Hepatocyte (in vitro differentiated cells): ENCODE measurements around the gene DTNBP1. TPM values are rescaled to one million over a fixed set of nuclear protein-coding genes. Genes with fewer than 3 reads are reported as not detected.

ENCODE experiments used
- DNase-seq: peaks from one replicate; pipeline ENCODE4 v3.0.0-alpha.2; 2016; ENCODE audit warnings: low spot score
- H2AFZ ChIP-seq: fragments of 200-600 bp; sonication (generic); 2 replicates; pipeline ENCODE4 v1.6.0; 2016; ENCODE audit warnings: antibody characterized with exemption, mild to moderate bottlenecking
- H3K27ac ChIP-seq: fragments of 200-600 bp; sonication (generic); 2 replicates; pipeline ENCODE4 v1.5.1; 2016; ENCODE audit warnings: mild to moderate bottlenecking
- H3K27me3 ChIP-seq: fragments of 200-600 bp; sonication (generic); 2 replicates; pipeline ENCODE4 v1.6.1; 2016
- H3K36me3 ChIP-seq: fragments of 200-600 bp; sonication (generic); replicated peaks from 2 replicates; pipeline ENCODE4 v1.5.1; 2016; ENCODE audit warnings: low read depth; ENCODE audit not compliant: insufficient read depth
- H3K4me1 ChIP-seq: fragments of 200-600 bp; sonication (generic); 2 replicates; pipeline ENCODE4 v1.5.1; 2016; ENCODE audit warnings: mild to moderate bottlenecking, moderate library complexity; ENCODE audit not compliant: insufficient read depth
- H3K4me2 ChIP-seq: fragments of 200-600 bp; sonication (generic); 2 replicates; pipeline ENCODE4 v1.6.0; 2016
- H3K4me3 ChIP-seq: fragments of 200-600 bp; sonication (generic); 2 replicates; pipeline ENCODE4 v1.5.1; 2016; ENCODE audit warnings: mild to moderate bottlenecking
- H3K79me2 ChIP-seq: fragments of 200-600 bp; sonication (generic); 2 replicates; pipeline ENCODE4 v1.6.0; 2017; ENCODE audit warnings: mild to moderate bottlenecking
- H3K9me2 ChIP-seq: fragments of 200-600 bp; sonication (generic); replicated peaks from 2 replicates; pipeline ENCODE4 v1.6.0; 2017; ENCODE audit warnings: mild to moderate bottlenecking; ENCODE audit not compliant: insufficient read depth
- H3K9me3 ChIP-seq: fragments of 200-600 bp; sonication (generic); 2 replicates; pipeline ENCODE4 v1.5.1; 2016; ENCODE audit warnings: low read depth, mild to moderate bottlenecking
- H4K20me1 ChIP-seq: fragments of 200-600 bp; sonication (generic); 2 replicates; pipeline ENCODE4 v1.6.0; 2016; ENCODE audit warnings: mild to moderate bottlenecking; ENCODE audit not compliant: insufficient read depth, poor library complexity, severe bottlenecking
- EZH2 ChIP-seq: fragments of 200-600 bp; sonication (generic); IDR thresholded peaks from 2 replicates; pipeline ENCODE4 v1.6.1; 2016; ENCODE audit warnings: antibody characterized with exemption, mild to moderate bottlenecking, borderline replicate concordance
- EZH2phosphoT487 ChIP-seq: fragments of 200-600 bp; sonication (generic); IDR thresholded peaks from one replicate; pipeline ENCODE4 v1.6.1; 2018; ENCODE audit warnings: antibody characterized with exemption, mild to moderate bottlenecking, low read depth, moderate library complexity; ENCODE audit not compliant: unreplicated experiment, severe bottlenecking
- WGBS: methylation state at CpG from one replicate; pipeline ENCODE4 v1.1.6; 2016; ENCODE audit warnings: low lambda C conversion rate; ENCODE audit errors: missing lambda C conversion rate; 5-methylcytosine and 5-hydroxymethylcytosine counted together
- polyA plus RNA-seq: library from polyadenylated mRNA; unstranded; fragments of >200 nt; fragmentation: Nextera tagmentation; extraction: Ambion mirVana; gene quantifications from 2 replicates; pipeline ENCODE4 v1.2.1, GENCODE V29; 2016
- total RNA-seq: library from RNA; depleted of rRNA; stranded (reverse); fragments of >200 nt; gene quantifications from 2 replicates; pipeline ENCODE4 v1.2.3, GENCODE V29; 2014
- TF ChIP-seq, protein P1 (sequence below): fragments of 200-600 bp; sonication (generic); IDR thresholded peaks from 2 replicates; pipeline ENCODE4 v1.5.1; 2016; ENCODE audit warnings: antibody characterized with exemption, mild to moderate bottlenecking; ENCODE audit not compliant: poor library complexity

The DTNBP1 gene
- total and polyA plus RNA-seq, 2 experiments from 2014 or later = 3.4 to 25.6 TPM

DNA sequence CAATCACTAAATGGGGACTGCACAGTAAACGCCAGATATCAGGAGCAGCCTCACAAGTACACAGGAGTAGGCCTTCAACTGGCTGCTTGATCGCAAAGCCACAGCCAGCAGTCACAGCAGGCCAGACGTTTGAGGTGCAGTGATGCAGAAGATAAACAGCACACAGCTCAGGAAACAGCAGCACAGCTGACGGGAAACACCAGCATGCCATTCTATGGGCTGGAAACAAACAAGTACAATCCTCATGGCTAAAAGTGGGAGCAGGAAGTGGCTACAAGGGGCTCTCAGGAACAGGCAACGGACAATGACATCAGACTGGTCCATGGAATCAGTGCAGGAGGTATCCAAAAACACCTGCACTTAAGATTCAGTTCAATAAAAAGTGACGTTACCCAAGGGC lies 111.0 kb downstream of the DTNBP1 start:
- H2AFZ ChIP-seq = no peak overlapping the region
- no peaks in the 10 kb centered on the region for H3K9me2 ChIP-seq
- no peaks in the 10 kb centered on the region for H3K9me3 ChIP-seq
- no peaks in the 10 kb centered on the region for H3K36me3 ChIP-seq
- peaks cover 4% of the 10 kb centered on the region for H3K4me1 ChIP-seq
- H3K79me2 ChIP-seq = no peaks in the 10 kb centered on the region
- DNase-seq = no peak
- H4K20me1 ChIP-seq = no peaks in the 10 kb centered on the region
- no peak overlapping the region for H3K4me2 ChIP-seq
- H3K27ac ChIP-seq = no peak overlapping the region
- TF ChIP-seq EZH2 = no peak
- TF ChIP-seq, protein P1, sequence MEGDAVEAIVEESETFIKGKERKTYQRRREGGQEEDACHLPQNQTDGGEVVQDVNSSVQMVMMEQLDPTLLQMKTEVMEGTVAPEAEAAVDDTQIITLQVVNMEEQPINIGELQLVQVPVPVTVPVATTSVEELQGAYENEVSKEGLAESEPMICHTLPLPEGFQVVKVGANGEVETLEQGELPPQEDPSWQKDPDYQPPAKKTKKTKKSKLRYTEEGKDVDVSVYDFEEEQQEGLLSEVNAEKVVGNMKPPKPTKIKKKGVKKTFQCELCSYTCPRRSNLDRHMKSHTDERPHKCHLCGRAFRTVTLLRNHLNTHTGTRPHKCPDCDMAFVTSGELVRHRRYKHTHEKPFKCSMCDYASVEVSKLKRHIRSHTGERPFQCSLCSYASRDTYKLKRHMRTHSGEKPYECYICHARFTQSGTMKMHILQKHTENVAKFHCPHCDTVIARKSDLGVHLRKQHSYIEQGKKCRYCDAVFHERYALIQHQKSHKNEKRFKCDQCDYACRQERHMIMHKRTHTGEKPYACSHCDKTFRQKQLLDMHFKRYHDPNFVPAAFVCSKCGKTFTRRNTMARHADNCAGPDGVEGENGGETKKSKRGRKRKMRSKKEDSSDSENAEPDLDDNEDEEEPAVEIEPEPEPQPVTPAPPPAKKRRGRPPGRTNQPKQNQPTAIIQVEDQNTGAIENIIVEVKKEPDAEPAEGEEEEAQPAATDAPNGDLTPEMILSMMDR = no peak
- TF ChIP-seq EZH2phosphoT487 = no peak
- no peak overlapping the region for H3K4me3 ChIP-seq
- 57% methylated on average over 6 of the region's 6 CpGs for WGBS
- no peaks in the 10 kb centered on the region for H3K27me3 ChIP-seq

DNA sequence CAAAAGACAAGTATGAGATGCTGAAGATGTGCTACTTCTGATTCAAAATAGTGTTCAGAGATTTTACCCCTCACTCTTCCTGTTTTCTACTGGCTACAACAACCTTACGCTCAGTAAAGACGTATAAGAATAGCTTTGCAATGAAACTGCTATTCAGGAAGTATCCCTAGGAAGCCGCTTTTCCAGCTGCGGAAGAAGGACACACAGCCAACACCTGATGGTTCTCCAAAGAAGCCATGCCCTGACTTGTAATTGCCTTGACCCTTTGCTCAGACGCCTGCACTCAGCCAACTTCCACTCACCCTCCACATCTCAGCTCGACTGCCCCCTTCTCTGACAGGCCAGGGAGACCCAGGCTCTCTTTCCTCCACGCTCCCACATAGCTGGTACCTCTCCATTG lies 111.6 kb downstream of the DTNBP1 start:
- Histone ChIP-seq H3K9me3 (no peaks in the 10 kb centered on the region), H3K27ac (no peak overlapping the region), H3K4me3 (no peak overlapping the region), H3K4me2 (no peak overlapping the region), H3K9me2 (no peaks in the 10 kb centered on the region), H4K20me1 (no peaks in the 10 kb centered on the region), H3K27me3 (no peaks in the 10 kb centered on the region), H3K4me1 (peaks cover 4% of the 10 kb centered on the region), H3K36me3 (no peaks in the 10 kb centered on the region), H2AFZ (no peak overlapping the region), H3K79me2 (peaks cover under 1% of the 10 kb centered on the region)
- WGBS = 96% methylated on average over 7 of the region's 7 CpGs
- no peak for TF ChIP-seq EZH2phosphoT487
- DNase-seq = no peak

DNA sequence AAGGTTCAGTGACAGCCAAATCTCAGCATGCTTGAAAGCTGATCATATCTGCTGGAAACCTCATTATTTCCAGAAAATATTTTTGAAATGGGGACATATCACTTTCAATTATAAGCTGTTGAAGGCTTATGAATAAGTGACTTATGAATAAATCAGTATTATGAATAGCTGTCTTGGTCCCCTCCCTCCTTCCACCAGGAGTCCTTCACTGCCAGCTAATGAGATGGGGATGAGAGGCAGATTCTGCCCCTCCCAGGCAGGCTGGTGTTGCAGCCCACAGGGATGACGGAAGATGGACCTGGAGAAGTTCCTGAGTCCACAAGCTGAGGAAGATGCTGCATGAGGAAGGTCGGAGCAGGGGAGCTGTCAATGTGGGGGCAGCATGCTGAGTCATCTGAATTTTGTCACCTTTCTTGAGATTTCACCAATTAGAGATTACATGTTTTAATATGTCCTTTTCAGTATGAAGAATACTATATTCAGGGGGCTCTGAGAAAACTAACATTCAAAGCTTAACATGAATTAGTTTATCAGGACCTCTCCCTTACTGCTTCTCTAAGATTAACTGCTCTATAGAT lies 112.2 kb downstream of the DTNBP1 start:
- DNase-seq = no peak
- H2AFZ ChIP-seq = no peak overlapping the region
- no peaks in the 10 kb centered on the region for H3K27me3 ChIP-seq
- no peak overlapping the region for H3K27ac ChIP-seq
- no peaks in the 10 kb centered on the region for H4K20me1 ChIP-seq
- no peak overlapping the region for H3K4me2 ChIP-seq
- no peak overlapping the region for H3K4me3 ChIP-seq
- 98% methylated on average over 2 of the region's 2 CpGs for WGBS
- peaks cover 3% of the 10 kb centered on the region for H3K79me2 ChIP-seq
- peaks cover 4% of the 10 kb centered on the region for H3K4me1 ChIP-seq
- no peaks in the 10 kb centered on the region for H3K9me3 ChIP-seq
- no peaks in the 10 kb centered on the region for H3K9me2 ChIP-seq
- TF ChIP-seq EZH2 (no peak), EZH2phosphoT487 (no peak)
- TF ChIP-seq, protein P1 = no peak
- H3K36me3 ChIP-seq = no peaks in the 10 kb centered on the region

DNA sequence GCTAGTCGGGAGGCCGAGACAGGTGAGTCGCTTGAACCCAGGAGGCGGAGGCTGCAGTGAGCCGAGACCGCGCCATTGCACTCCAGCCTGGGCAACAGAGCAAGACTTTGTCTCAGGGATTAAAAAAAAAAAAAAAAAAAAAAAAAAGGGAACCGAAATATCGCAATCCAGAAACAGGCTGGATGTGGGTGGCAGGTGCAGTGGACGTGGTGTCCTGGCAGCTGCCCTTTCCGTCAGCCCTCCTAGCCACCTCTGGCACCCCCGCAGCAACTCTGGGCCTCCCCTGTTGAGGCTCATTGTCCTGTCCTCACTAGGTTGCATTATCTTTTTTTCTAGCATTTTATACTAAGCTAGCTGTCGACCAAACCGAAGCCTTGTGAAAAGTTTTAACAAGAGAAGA lies 113.5 kb downstream of the DTNBP1 start:
- H3K79me2 ChIP-seq = peaks cover 3% of the 10 kb centered on the region
- no peak for DNase-seq
- no peak overlapping the region for H3K4me2 ChIP-seq
- H4K20me1 ChIP-seq = no peaks in the 10 kb centered on the region
- no peak overlapping the region for H3K4me3 ChIP-seq
- H3K9me3 ChIP-seq = no peaks in the 10 kb centered on the region
- TF ChIP-seq EZH2 (no peak), EZH2phosphoT487 (no peak)
- TF ChIP-seq, protein P1 = no peak
- H3K27ac ChIP-seq = no peak overlapping the region
- no peaks in the 10 kb centered on the region for H3K9me2 ChIP-seq
- peaks cover 4% of the 10 kb centered on the region for H3K4me1 ChIP-seq
- H3K36me3 ChIP-seq = no peaks in the 10 kb centered on the region
- H2AFZ ChIP-seq = no peak overlapping the region
- 92% methylated on average over 14 of the region's 14 CpGs for WGBS
- H3K27me3 ChIP-seq = no peaks in the 10 kb centered on the region
